B cell (primary cell): ENCODE data around the gene GRPR. TPM values are rescaled to one million over a fixed set of nuclear protein-coding genes. Genes with fewer than 3 reads are reported as not detected.

ENCODE experiments used
- ATAC-seq: fragments of 200-7000 bp; cut with Tn5 transposase; one replicate; pipeline ENCODE4 v1.10.0; 2021; ENCODE audit warnings: low read depth, mild to moderate bottlenecking, moderate number of reproducible peaks, moderate library complexity
- CTCF ChIA-PET: fragments of 350-600 bp; sonication (Branson Sonifier 250); formaldehyde crosslinking; loops from one replicate; lab custom pipeline; 2021; ENCODE audit warnings: antibody characterized with exemption, inconsistent platforms; lab: Charles Lee
- POLR2A ChIA-PET: fragments of 350-600 bp; sonication (Branson Sonifier 250); formaldehyde crosslinking; loops from one replicate; lab custom pipeline; 2021; ENCODE audit warnings: antibody characterized with exemption; lab: Charles Lee
- DNase-seq: peaks from one replicate; pipeline ENCODE4 v3.0.0; 2013
- H2AFZ ChIP-seq: 2 replicates; pipeline ENCODE4 v1.6.1; 2012; ENCODE audit warnings: mild to moderate bottlenecking, low read depth, low read length; ENCODE audit not compliant: insufficient read depth, poor library complexity, severe bottlenecking
- H3K27ac ChIP-seq, 2 donors: 1 replicate in 1 of 2; 2 replicates in 1 of 2; pipeline ENCODE4 v1.5.1; 2012 to 2013; ENCODE audit warnings: low read length in 2 of 2, mild to moderate bottlenecking in 2 of 2, moderate library complexity in 1 of 2
- H3K27me3 ChIP-seq, 4 experiments: fragments of 200-600 bp in 1 of 4; sonication (generic) in 1 of 4; replicated peaks in 1 of 4; 1 replicate in 2 of 4; 2 replicates in 2 of 4; pipeline versions ENCODE4 v1.6.1 to v1.7.0; 2013 to 2016; ENCODE audit warnings: low read length in 3 of 4, mild to moderate bottlenecking in 2 of 4, mixed read lengths in 1 of 4, moderate library complexity in 1 of 4; ENCODE audit not compliant: insufficient read depth in 4 of 4, control insufficient read depth in 3 of 4; ENCODE audit errors: control extremely low read depth in 1 of 4
- H3K36me3 ChIP-seq, 2 experiments: replicated peaks in 1 of 2; 1 replicate in 1 of 2; 2 replicates in 1 of 2; pipeline versions ENCODE4 v1.6.1 to v1.7.1; 2013; ENCODE audit warnings: low read length in 1 of 2; ENCODE audit not compliant: insufficient read depth in 2 of 2, control insufficient read depth in 1 of 2; ENCODE audit errors: control extremely low read depth in 1 of 2, extremely low read depth in 1 of 2
- H3K4me1 ChIP-seq, 2 donors: fragments of 200-600 bp in 1 of 2; sonication (generic) in 1 of 2; 1 replicate in 1 of 2; 2 replicates in 1 of 2; pipeline versions ENCODE4 v1.5.1 to v1.6.1; 2013 to 2017; ENCODE audit warnings: low read length in 2 of 2; ENCODE audit not compliant: control insufficient read depth in 2 of 2, insufficient read depth in 2 of 2
- H3K4me2 ChIP-seq: replicated peaks from 2 replicates; pipeline ENCODE3; 2012; ENCODE audit warnings: mild to moderate bottlenecking, low read depth, low read length; ENCODE audit not compliant: poor library complexity, severe bottlenecking
- H3K4me3 ChIP-seq, 5 experiments: fragments of 200-600 bp in 1 of 5; sonication (generic) in 1 of 5; 1 replicate in 3 of 5; 2 replicates in 2 of 5; pipeline versions ENCODE4 v1.5.1 to v1.7.0; 2011 to 2016; ENCODE audit warnings: low read length in 4 of 5, mild to moderate bottlenecking in 4 of 5, low read depth in 2 of 5, control low read depth in 1 of 5, moderate library complexity in 1 of 5; ENCODE audit not compliant: insufficient read depth in 1 of 5; ENCODE audit errors: control extremely low read depth in 1 of 5, extremely low read depth in 1 of 5
- H3K79me2 ChIP-seq: fragments of 200-600 bp; sonication (generic); one replicate; pipeline ENCODE4 v1.6.0; 2016; ENCODE audit warnings: low read length; ENCODE audit not compliant: control insufficient read depth, insufficient read depth
- H3K9ac ChIP-seq: fragments of 200-600 bp; sonication (generic); 2 replicates; pipeline ENCODE4 v1.6.1; 2017; ENCODE audit warnings: mild to moderate bottlenecking, low read length, moderate library complexity
- H3K9me3 ChIP-seq, 3 donors: one replicate each; pipeline versions ENCODE4 v1.6.1 to v1.7.1; 2013; ENCODE audit warnings: low read length in 2 of 3; ENCODE audit not compliant: control insufficient read depth in 2 of 3, insufficient read depth in 1 of 3; ENCODE audit errors: control extremely low read depth in 1 of 3
- H4K20me1 ChIP-seq: 2 replicates; pipeline ENCODE4 v1.6.0; 2012; ENCODE audit warnings: mild to moderate bottlenecking, low read length; ENCODE audit not compliant: insufficient read depth, control insufficient read depth, poor library complexity, severe bottlenecking
- H3K27ac Mint-ChIP-seq: one replicate; pipeline ENCODE4 v1.8.0; 2021; ENCODE audit warnings: mixed read lengths
- H3K27me3 Mint-ChIP-seq: one replicate; pipeline ENCODE4 v1.8.0; 2021; ENCODE audit warnings: mixed read lengths
- H3K4me1 Mint-ChIP-seq: one replicate; pipeline ENCODE4 v1.8.0; 2021; ENCODE audit warnings: mixed read lengths
- H3K4me3 Mint-ChIP-seq: one replicate; pipeline ENCODE4 v1.8.0; 2021; ENCODE audit warnings: mixed read lengths
- H3K9me3 Mint-ChIP-seq: one replicate; pipeline ENCODE4 v1.8.0; 2022; ENCODE audit warnings: mixed read lengths; ENCODE audit not compliant: insufficient read depth
- EZH2 ChIP-seq: IDR thresholded peaks from 2 replicates; pipeline ENCODE4 v1.6.1; 2012; ENCODE audit warnings: borderline replicate concordance, low read depth, mild to moderate bottlenecking, moderate library complexity, low read length; ENCODE audit not compliant: insufficient read depth, poor library complexity, severe bottlenecking
- WGBS: methylation state at CpG from one replicate; pipeline ENCODE4 v1.1.5; 2013; ENCODE audit warnings: missing lambda C conversion rate; ENCODE audit not compliant: insufficient coverage; 5-methylcytosine and 5-hydroxymethylcytosine counted together
- intact Hi-C: fragments of 100-400 bp; cut with micrococcal nuclease; formaldehyde crosslinking; loops from one replicate; pipeline ENCODE4 v1.10.0; 2022
- polyA plus RNA-seq: library from polyadenylated mRNA; depleted of rRNA; stranded (reverse); fragments of >200 nt; gene quantifications from 2 replicates; pipeline ENCODE4 v1.2.3, GENCODE V29; 2012
- total RNA-seq, 2 donors: library from RNA; stranded (reverse); fragments of 120-200 nt in 1 of 2; gene quantifications; 1 replicate in 1 of 2; 2 replicates in 1 of 2; pipeline versions ENCODE4 v1.2.3 to v1.2.4, GENCODE V29; 2013 to 2022
- TF ChIP-seq, protein P1 (sequence below): fragments of 200-600 bp; IDR thresholded peaks from one replicate; pipeline ENCODE4 v1.8.0; 2022; ENCODE audit warnings: antibody characterized with exemption, mild to moderate bottlenecking

GRPR gene
- total and polyA plus RNA-seq, 2 donors (not counting 1 experiment from before 2014, with no cell fraction given): 0.30 to 0.42 TPM

DNA sequence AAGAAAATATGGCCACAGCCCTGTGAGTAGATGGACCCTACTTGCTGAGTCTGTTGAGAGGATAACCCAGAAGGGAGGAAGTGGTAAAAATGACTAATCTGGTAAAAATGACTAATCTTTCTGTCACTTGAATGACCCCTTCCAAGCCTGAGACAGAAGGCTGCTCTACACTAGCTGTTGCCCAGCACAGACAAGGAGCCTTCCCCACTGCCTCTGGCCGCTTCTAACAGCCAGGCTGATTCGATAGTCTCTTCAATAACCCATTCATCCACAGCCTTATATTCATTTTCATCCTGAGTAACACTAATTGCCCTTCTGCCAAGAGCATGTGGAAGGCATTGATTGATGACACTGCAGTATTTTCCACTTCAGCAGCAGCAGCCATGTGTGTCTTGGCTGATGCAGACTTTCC lies 62.4 kb downstream of the GRPR start:
- DNase-seq (no peak), ATAC-seq (no peak)
- H3K9me3 ChIP-seq: no peaks in the 10 kb centered on the region
- no peaks in the 10 kb centered on the region for H3K27me3 Mint-ChIP-seq
- no peak overlapping the region for H3K4me2 ChIP-seq
- no peak for TF ChIP-seq EZH2
- TF ChIP-seq, protein P1, sequence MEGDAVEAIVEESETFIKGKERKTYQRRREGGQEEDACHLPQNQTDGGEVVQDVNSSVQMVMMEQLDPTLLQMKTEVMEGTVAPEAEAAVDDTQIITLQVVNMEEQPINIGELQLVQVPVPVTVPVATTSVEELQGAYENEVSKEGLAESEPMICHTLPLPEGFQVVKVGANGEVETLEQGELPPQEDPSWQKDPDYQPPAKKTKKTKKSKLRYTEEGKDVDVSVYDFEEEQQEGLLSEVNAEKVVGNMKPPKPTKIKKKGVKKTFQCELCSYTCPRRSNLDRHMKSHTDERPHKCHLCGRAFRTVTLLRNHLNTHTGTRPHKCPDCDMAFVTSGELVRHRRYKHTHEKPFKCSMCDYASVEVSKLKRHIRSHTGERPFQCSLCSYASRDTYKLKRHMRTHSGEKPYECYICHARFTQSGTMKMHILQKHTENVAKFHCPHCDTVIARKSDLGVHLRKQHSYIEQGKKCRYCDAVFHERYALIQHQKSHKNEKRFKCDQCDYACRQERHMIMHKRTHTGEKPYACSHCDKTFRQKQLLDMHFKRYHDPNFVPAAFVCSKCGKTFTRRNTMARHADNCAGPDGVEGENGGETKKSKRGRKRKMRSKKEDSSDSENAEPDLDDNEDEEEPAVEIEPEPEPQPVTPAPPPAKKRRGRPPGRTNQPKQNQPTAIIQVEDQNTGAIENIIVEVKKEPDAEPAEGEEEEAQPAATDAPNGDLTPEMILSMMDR: no peak
- H3K4me1 ChIP-seq: no peaks in the 10 kb centered on the region
- no peak overlapping the region for H3K27ac Mint-ChIP-seq
- no peak overlapping the region for H3K4me3 Mint-ChIP-seq
- H3K79me2 ChIP-seq: no peaks in the 10 kb centered on the region
- H3K9me3 Mint-ChIP-seq: no peaks in the 10 kb centered on the region
- no peak overlapping the region for H2AFZ ChIP-seq
- H3K9ac ChIP-seq: no peak overlapping the region
- H3K4me1 Mint-ChIP-seq: no peaks in the 10 kb centered on the region
- H3K36me3 ChIP-seq: no peaks in the 10 kb centered on the region
- no peak overlapping the region for H3K4me3 ChIP-seq
- ChIA-PET CTCF (no interaction called here), POLR2A (no interaction called here)
- H3K27ac ChIP-seq: no peak overlapping the region
- no peaks in the 10 kb centered on the region for H4K20me1 ChIP-seq
- no peaks in the 10 kb centered on the region for H3K27me3 ChIP-seq
- intact Hi-C loops: no loop called here
- WGBS: 50% methylated on average over 2 of the region's 2 CpGs

DNA sequence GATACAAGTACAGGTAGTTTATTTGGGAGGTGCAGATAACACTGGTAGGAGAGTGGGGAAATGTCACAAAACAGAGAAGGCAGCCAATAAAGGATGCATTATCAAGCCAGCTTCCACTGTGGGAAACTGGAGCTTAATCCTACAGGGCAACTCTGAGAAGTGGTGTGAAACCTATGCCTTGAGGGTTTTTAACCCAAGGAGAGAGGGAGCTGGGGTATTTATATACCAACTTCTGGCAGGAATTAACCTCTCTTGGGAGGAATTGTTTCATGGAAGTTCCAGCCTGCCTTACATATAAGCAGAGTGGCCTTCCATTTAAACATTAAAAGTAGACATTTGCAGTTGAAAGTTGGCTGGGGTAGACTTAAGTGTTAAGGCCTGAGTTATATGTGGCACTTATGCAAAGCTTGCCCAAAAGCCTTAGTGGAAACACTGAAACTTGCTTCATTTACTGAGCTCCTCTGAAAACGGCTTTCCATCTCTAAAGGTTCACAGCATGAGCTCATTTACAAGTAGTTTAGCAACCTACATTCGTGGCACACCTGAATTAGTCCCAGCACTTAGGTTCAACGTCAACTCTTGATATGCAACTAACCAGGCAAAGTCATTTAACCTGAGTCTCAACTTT lies 63.1 kb downstream of the GRPR start:
- H3K36me3 ChIP-seq: no peaks in the 10 kb centered on the region
- intact Hi-C loops: no loop called here
- ChIA-PET POLR2A (no interaction called here), CTCF (no interaction called here)
- H3K27ac Mint-ChIP-seq: no peak overlapping the region
- DNase-seq (no peak), ATAC-seq (no peak)
- no peak overlapping the region for H2AFZ ChIP-seq
- no peak overlapping the region for H3K9ac ChIP-seq
- peaks cover 4% of the 10 kb centered on the region for H3K27me3 Mint-ChIP-seq
- no peaks in the 10 kb centered on the region for H3K4me1 ChIP-seq
- no peaks in the 10 kb centered on the region for H3K27me3 ChIP-seq
- no peaks in the 10 kb centered on the region for H3K9me3 ChIP-seq
- H3K4me3 ChIP-seq: no peak overlapping the region
- no peak for TF ChIP-seq EZH2
- TF ChIP-seq, protein P1: no peak
- no peak overlapping the region for H3K27ac ChIP-seq
- H3K9me3 Mint-ChIP-seq: no peaks in the 10 kb centered on the region
- H3K4me1 Mint-ChIP-seq: no peaks in the 10 kb centered on the region
- no peaks in the 10 kb centered on the region for H3K79me2 ChIP-seq
- H3K4me3 Mint-ChIP-seq: no peak overlapping the region
- WGBS: no CpG with 5 or more reads among the region's 3 CpGs
- H4K20me1 ChIP-seq: no peaks in the 10 kb centered on the region
- no peak overlapping the region for H3K4me2 ChIP-seq
